Esophagus muscularis mucosa (tissue), 3 donors: ENCODE results near the gene TOR4A.

Experiments
- POLR2AphosphoS5 ChIP-seq, 2 donors: sonication (generic); formaldehyde crosslinking; IDR thresholded peaks; one replicate each; pipeline ENCODE4 v1.6.1; 2017; ENCODE audit warnings: antibody characterized with exemption in 2 of 2
- TF ChIP-seq, protein P1 (sequence below), 3 experiments: fragments of 200-600 bp in 2 of 3; fragments of 450-650 bp in 1 of 3; sonication (generic) in 2 of 3; IDR thresholded peaks; one replicate each; pipeline ENCODE4 v1.5.1; 2017 to 2019; ENCODE audit warnings: antibody characterized with exemption in 3 of 3, mild to moderate bottlenecking in 2 of 3, moderate library complexity in 1 of 3

GRCh38 chr9:137228506-137228967 is 49.0 kb upstream of the TOR4A start:
- TF ChIP-seq, protein P1, sequence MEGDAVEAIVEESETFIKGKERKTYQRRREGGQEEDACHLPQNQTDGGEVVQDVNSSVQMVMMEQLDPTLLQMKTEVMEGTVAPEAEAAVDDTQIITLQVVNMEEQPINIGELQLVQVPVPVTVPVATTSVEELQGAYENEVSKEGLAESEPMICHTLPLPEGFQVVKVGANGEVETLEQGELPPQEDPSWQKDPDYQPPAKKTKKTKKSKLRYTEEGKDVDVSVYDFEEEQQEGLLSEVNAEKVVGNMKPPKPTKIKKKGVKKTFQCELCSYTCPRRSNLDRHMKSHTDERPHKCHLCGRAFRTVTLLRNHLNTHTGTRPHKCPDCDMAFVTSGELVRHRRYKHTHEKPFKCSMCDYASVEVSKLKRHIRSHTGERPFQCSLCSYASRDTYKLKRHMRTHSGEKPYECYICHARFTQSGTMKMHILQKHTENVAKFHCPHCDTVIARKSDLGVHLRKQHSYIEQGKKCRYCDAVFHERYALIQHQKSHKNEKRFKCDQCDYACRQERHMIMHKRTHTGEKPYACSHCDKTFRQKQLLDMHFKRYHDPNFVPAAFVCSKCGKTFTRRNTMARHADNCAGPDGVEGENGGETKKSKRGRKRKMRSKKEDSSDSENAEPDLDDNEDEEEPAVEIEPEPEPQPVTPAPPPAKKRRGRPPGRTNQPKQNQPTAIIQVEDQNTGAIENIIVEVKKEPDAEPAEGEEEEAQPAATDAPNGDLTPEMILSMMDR (IDR thresholded peaks at IDR 0.05): no peak
- no peak for TF ChIP-seq POLR2AphosphoS5 (IDR thresholded peaks at IDR 0.05)
